Prostate gland (tissue), 2 donors: ENCODE measurements around the gene MYO5A. TPM values are rescaled to one million over a fixed set of nuclear protein-coding genes. Genes with fewer than 3 reads are reported as not detected.

Experiments
- DNase-seq: peaks from one replicate; pipeline ENCODE4 v3.0.0-alpha.2; 2019; ENCODE audit warnings: low spot score
- H3K27ac ChIP-seq, 2 donors: fragments of 200-600 bp; sonication (generic); 2 replicates each; pipeline ENCODE4 v1.5.1; 2017 to 2019
- H3K27me3 ChIP-seq: fragments of 200-600 bp; sonication (generic); replicated peaks from 2 replicates; pipeline ENCODE4 v1.5.1; 2019; ENCODE audit not compliant: insufficient read depth
- H3K36me3 ChIP-seq, 2 donors: fragments of 200-600 bp; sonication (generic); 1 replicate in 1 of 2; 2 replicates in 1 of 2; pipeline versions ENCODE4 v1.5.1 to v1.8.1; 2017 to 2019
- H3K4me1 ChIP-seq: fragments of 200-600 bp; sonication (generic); replicated peaks from 2 replicates; pipeline ENCODE4 v1.5.1; 2019
- H3K4me3 ChIP-seq, 2 donors: fragments of 200-600 bp; sonication (generic); 2 replicates each; pipeline ENCODE4 v1.5.1; 2017 to 2019
- H3K9me3 ChIP-seq: fragments of 200-600 bp; sonication (generic); 2 replicates; pipeline ENCODE4 v1.5.1; 2017
- POLR2A ChIP-seq: fragments of 450-650 bp; IDR thresholded peaks from one replicate; pipeline ENCODE4 v1.6.1; 2016; ENCODE audit warnings: antibody characterized with exemption, mild to moderate bottlenecking
- POLR2AphosphoS5 ChIP-seq: sonication (generic); formaldehyde crosslinking; IDR thresholded peaks from one replicate; pipeline ENCODE4 v1.6.1; 2017; ENCODE audit warnings: antibody characterized with exemption
- whole genome bisulfite sequencing: methylation state at CpG from one replicate; pipeline ENCODE4 v1.1.5; 2018; 5-methylcytosine and 5-hydroxymethylcytosine counted together
- intact Hi-C: fragments of 100-400 bp; cut with DNase I; formaldehyde crosslinking; loops from one replicate; pipeline ENCODE4 v1.14.2; 2022
- total RNA-seq, 2 donors: library from RNA; depleted of rRNA; stranded (reverse); fragments of >200 nt; gene quantifications; one replicate each; pipeline ENCODE4 v1.1.0, GENCODE V29; 2016
- TF ChIP-seq, protein P1 (sequence below), 4 experiments: fragments of 200-600 bp in 2 of 4; fragments of 450-650 bp in 2 of 4; sonication (generic) in 2 of 4; IDR thresholded peaks; 1 replicate in 3 of 4; 2 replicates in 1 of 4; pipeline ENCODE4 v1.5.1; 2016 to 2019; ENCODE audit warnings: antibody characterized with exemption in 4 of 4, mild to moderate bottlenecking in 2 of 4, moderate library complexity in 2 of 4

The MYO5A gene
- total RNA-seq, 2 donors from 2014 or later = 24.9 to 41.9 TPM

- no peaks in the 10 kb centered on the region for H3K4me1 ChIP-seq
- no peak for DNase-seq
- intact Hi-C loops = no loop called here
- TF ChIP-seq, protein P1, sequence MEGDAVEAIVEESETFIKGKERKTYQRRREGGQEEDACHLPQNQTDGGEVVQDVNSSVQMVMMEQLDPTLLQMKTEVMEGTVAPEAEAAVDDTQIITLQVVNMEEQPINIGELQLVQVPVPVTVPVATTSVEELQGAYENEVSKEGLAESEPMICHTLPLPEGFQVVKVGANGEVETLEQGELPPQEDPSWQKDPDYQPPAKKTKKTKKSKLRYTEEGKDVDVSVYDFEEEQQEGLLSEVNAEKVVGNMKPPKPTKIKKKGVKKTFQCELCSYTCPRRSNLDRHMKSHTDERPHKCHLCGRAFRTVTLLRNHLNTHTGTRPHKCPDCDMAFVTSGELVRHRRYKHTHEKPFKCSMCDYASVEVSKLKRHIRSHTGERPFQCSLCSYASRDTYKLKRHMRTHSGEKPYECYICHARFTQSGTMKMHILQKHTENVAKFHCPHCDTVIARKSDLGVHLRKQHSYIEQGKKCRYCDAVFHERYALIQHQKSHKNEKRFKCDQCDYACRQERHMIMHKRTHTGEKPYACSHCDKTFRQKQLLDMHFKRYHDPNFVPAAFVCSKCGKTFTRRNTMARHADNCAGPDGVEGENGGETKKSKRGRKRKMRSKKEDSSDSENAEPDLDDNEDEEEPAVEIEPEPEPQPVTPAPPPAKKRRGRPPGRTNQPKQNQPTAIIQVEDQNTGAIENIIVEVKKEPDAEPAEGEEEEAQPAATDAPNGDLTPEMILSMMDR (IDR thresholded peaks at IDR 0.05) = no peak
- TF ChIP-seq POLR2AphosphoS5 (no peak), POLR2A (no peak)
- no peaks in the 10 kb centered on the region for H3K9me3 ChIP-seq
- no peaks in the 10 kb centered on the region for H3K36me3 ChIP-seq
- no peak overlapping the region for H3K27ac ChIP-seq
- H3K4me3 ChIP-seq = no peak overlapping the region
- WGBS = 90% methylated on average over 2 of the region's 2 CpGs
- H3K27me3 ChIP-seq = no peaks in the 10 kb centered on the region
Measured at GRCh38 chr15:52559575-52559974, 30.9 kb upstream of the MYO5A start.

DNA sequence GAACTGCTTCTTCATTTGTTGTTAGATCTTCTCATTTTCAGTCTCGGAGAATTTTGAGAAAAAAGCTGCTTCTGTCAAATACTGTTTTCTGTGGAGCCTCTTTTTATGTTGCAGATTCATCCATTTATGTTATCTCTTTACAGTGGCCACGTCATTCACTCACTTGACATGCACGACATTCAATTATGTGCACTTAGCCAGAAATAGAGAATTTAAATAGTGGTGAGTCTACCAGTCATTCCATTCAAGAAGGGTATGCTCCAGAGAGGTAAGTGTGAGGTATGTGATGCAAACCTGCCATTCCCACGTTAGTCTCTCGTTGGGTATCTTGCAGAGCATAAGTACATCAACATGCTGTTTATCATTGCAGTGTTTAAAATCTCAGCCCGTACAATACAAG is 30.3 kb upstream of the MYO5A start:
- no peaks in the 10 kb centered on the region for H3K27me3 ChIP-seq
- no peaks in the 10 kb centered on the region for H3K36me3 ChIP-seq
- DNase-seq = no peak
- H3K27ac ChIP-seq = no peak overlapping the region
- H3K4me1 ChIP-seq = no peaks in the 10 kb centered on the region
- no peaks in the 10 kb centered on the region for H3K9me3 ChIP-seq
- no peak overlapping the region for H3K4me3 ChIP-seq
- TF ChIP-seq POLR2A = no peak
- no peak for TF ChIP-seq POLR2AphosphoS5
- TF ChIP-seq, protein P1 (IDR thresholded peaks at IDR 0.05) = no peak
- intact Hi-C loops = no loop called here
- WGBS = 95% methylated on average over 6 of the region's 6 CpGs

DNA sequence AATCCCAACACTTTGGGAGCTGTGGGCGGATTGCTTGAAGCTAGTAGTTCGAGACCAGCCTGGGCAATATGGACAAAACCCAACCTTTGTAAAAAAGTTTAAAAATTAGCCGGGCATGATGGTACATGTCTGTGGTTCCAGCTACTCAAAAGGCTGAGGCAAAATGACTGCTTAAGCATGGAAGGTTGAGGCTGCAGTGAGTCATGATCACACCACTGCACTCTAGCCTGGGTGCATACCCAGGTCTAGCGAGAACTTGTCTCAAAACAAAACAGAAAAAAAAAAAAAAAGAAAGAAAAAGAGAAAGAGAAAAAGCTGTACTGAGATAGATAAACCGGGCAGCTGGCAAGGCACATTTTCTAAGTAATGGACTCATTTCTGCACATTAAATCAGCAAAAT is 29.5 kb upstream of the MYO5A start:
- Histone ChIP-seq H3K9me3 (no peaks in the 10 kb centered on the region), H3K36me3 (no peaks in the 10 kb centered on the region), H3K4me1 (no peaks in the 10 kb centered on the region), H3K27ac (no peak overlapping the region), H3K27me3 (no peaks in the 10 kb centered on the region), H3K4me3 (no peak overlapping the region)
- DNase-seq = no peak
- intact Hi-C loops = no loop called here
- no peak for TF ChIP-seq POLR2A
- TF ChIP-seq POLR2AphosphoS5 = no peak
- 79% methylated on average over 5 of the region's 5 CpGs for WGBS

GRCh38 chr15:52557274-52557641 is 28.6 kb upstream of the MYO5A start:
- intact Hi-C loops = no loop called here
- no peak for DNase-seq
- no peak overlapping the region for H3K27ac ChIP-seq
- no peak overlapping the region for H3K4me3 ChIP-seq
- no peak for TF ChIP-seq POLR2AphosphoS5
- TF ChIP-seq POLR2A = no peak
- TF ChIP-seq, protein P1 (IDR thresholded peaks at IDR 0.05) = no peak
- no peaks in the 10 kb centered on the region for H3K9me3 ChIP-seq
- H3K27me3 ChIP-seq = no peaks in the 10 kb centered on the region
- no peaks in the 10 kb centered on the region for H3K4me1 ChIP-seq
- H3K36me3 ChIP-seq = no peaks in the 10 kb centered on the region

GRCh38 chr15:52556524-52557273 is 28.0 kb upstream of the MYO5A start:
- WGBS = 83% methylated on average over 3 of the region's 3 CpGs
- no peak overlapping the region for H3K27ac ChIP-seq
- TF ChIP-seq POLR2A (no peak), POLR2AphosphoS5 (no peak)
- TF ChIP-seq, protein P1 (IDR thresholded peaks at IDR 0.05) = no peak
- no peaks in the 10 kb centered on the region for H3K9me3 ChIP-seq
- no peaks in the 10 kb centered on the region for H3K27me3 ChIP-seq
- H3K4me1 ChIP-seq = no peaks in the 10 kb centered on the region
- intact Hi-C loops = no loop called here
- no peak overlapping the region for H3K4me3 ChIP-seq
- H3K36me3 ChIP-seq = peaks cover 0 to 1% of the 10 kb centered on the region in 2 donors
- DNase-seq = no peak
